Measurements from ENCODE around the gene CEP152.

GRCh38 chr15:48748535-48748934 lies 62.3 kb downstream of the CEP152 start:
- TF ChIP-seq, protein P1, sequence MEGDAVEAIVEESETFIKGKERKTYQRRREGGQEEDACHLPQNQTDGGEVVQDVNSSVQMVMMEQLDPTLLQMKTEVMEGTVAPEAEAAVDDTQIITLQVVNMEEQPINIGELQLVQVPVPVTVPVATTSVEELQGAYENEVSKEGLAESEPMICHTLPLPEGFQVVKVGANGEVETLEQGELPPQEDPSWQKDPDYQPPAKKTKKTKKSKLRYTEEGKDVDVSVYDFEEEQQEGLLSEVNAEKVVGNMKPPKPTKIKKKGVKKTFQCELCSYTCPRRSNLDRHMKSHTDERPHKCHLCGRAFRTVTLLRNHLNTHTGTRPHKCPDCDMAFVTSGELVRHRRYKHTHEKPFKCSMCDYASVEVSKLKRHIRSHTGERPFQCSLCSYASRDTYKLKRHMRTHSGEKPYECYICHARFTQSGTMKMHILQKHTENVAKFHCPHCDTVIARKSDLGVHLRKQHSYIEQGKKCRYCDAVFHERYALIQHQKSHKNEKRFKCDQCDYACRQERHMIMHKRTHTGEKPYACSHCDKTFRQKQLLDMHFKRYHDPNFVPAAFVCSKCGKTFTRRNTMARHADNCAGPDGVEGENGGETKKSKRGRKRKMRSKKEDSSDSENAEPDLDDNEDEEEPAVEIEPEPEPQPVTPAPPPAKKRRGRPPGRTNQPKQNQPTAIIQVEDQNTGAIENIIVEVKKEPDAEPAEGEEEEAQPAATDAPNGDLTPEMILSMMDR (conservative IDR thresholded peaks at IDR 0.05; ENCODE audit: low read depth, low read length), result no peak
- TF ChIP-seq EZH2 (IDR thresholded peaks at IDR 0.05; ENCODE audit: borderline replicate concordance, low read depth, low read length, poor library complexity, severe bottlenecking), result no peak
